ENCODE results near the gene CNTD1. TPM values are rescaled to one million over a fixed set of nuclear protein-coding genes. Genes with fewer than 3 reads are reported as not detected.
A peak's percentile ranks its signal among the peaks of the same experiment; 100 is the strongest.

Gene CNTD1, protein sequence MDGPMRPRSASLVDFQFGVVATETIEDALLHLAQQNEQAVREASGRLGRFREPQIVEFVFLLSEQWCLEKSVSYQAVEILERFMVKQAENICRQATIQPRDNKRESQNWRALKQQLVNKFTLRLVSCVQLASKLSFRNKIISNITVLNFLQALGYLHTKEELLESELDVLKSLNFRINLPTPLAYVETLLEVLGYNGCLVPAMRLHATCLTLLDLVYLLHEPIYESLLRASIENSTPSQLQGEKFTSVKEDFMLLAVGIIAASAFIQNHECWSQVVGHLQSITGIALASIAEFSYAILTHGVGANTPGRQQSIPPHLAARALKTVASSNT
- total RNA-seq: not detected

- Mint-ChIP-seq H3K27me3 (no peaks in the 10 kb centered on the region), H3K4me1 (peaks cover 16% of the 10 kb centered on the region), H3K4me3 (peak within 1 kb of the TSS; percentile 87), H3K36me3 (ENCODE audit: low read depth) (peaks cover 7% of the 10 kb centered on the region), H3K27ac (peak within 1 kb of the TSS; percentile 58), H3K9me3 (ENCODE audit: low read depth) (no peaks in the 10 kb centered on the region)
- intact Hi-C loops (cut with DNase I, micrococcal nuclease): loop anchor here (1.0 to 2.0 kb wide), 7 partner anchors 25 to 327 kb away; partner anchors contain the start of genes EZH1 (in 2 of the 2), BECN1 (in 1 of the 2), BRCA1 (in 1 of the 2) and PSMC3IP (in 1 of the 2)
- POLR2A ChIA-PET: interaction anchor here (0.6 to 1.0 kb wide), 2 partner anchors 144 to 199 kb away, joined by 3 to 5 read pairs; partner anchors contain the start of gene RPL27
- ATAC-seq: peak; percentile 100
- CTCF ChIA-PET: interaction anchor here (0.6 to 1.2 kb wide), 7 partner anchors 9 to 293 kb away, joined by 3 to 5 read pairs (median 3); partner anchors contain the start of gene BECN1
- DNase-seq: peak; percentile 92
Measured at GRCh38 chr17:42798383-42799380, at the start of gene CNTD1, which contains the start of gene COA3. Gene CNTD1 (plus strand): TSS chr17:42798861. CDS start chr17:42799068, 207 bp downstream. Gene COA3 (minus strand): TSS chr17:42798704. CDS start chr17:42798681, 23 bp downstream.

DNA sequence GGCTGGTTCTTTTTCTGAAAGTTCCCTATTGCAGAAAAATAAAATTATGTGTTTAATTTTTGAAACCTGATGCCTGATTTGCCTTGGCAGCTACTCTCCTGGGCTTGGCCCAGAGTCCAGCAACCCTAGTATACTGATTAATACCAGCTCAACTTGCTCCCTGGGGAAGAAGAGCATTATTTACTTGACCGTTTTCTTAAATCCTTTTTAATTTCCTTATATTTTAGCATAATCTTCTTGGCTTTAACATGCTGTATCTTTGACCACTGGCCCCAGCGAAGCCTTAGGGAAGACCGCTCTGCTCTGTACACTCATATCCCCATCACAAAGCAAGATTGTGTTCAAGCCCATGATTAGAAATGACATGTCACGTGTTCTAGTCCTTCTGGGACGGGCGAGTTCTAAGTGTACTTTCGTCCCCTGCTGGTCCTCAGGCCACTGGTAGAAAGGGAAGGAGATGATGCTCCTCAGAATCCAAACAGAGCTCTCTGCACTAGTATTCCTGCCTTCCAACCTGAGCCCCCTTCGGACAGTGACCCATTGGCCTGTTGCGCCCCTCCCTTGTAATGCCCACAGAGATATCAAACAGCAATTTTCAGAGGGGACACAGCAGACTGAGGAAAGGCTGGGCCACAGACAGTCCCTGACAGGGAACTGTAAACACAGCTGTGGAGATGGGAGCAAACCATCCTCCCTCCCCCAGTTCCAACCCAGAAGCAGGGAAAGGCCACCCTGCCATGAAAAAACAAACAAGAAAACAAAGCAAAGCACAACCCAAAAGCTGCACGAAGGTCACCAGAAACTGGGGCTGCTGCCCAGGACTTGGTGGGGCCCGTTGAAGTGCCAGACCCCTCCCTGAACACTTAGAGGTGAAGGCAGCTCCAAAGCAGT is 49.5 kb upstream of the CNTD1 start:
- Mint-ChIP-seq H3K27me3 (peaks cover 14% of the 10 kb centered on the region), H3K4me3 (no peak overlapping the region), H3K27ac (no peak overlapping the region), H3K4me1 (peaks cover 8% of the 10 kb centered on the region), H3K36me3 (ENCODE audit: low read depth) (peaks cover 2% of the 10 kb centered on the region), H3K9me3 (ENCODE audit: low read depth) (peaks cover 2% of the 10 kb centered on the region)
- intact Hi-C loops (cut with DNase I, micrococcal nuclease): loop anchor here in 1 of 2 experiments (5.0 kb wide), 1 partner anchor 423 kb away; the partner anchor contains the start of gene NBR1
- ChIA-PET POLR2A (no interaction called here), CTCF (interaction anchor here (0.6 to 1.7 kb wide), 4 partner anchors 10 to 200 kb away, joined by 3 to 5 read pairs (median 4); no protein-coding TSS in a partner anchor)
- ATAC-seq (no peak), DNase-seq (no peak)

DNA sequence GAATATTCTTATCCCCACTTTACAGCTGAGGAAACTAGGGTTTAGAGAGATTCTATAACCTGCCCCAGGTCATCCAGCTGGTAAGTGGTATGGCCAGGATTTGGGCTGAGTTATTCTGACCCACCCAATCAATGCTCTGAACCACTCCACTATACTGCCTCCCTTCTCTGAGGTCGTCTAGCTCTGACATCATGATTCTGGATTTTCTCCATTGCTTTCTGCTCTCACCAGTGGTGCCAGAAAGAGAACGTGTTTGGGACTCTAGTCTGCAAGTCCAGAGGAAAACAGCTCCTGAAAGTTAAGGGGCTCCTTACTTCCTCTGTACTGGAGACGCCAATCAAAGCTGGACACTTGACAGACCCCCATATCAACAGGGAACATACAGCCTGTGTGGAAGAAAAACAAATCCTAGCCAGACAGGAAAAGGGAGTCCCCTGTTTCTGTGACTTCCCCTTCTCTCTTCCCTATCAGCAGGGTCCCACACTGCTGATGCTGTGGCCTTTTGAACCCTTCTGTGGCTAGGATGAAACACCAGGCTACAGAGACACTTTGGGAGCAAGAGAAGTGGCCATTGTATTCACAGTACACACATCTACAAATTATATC is 47.8 kb upstream of the CNTD1 start:
- Mint-ChIP-seq H3K36me3 (ENCODE audit: low read depth) (no peaks in the 10 kb centered on the region), H3K27ac (no peak overlapping the region), H3K4me3 (no peak overlapping the region), H3K9me3 (ENCODE audit: low read depth) (no peaks in the 10 kb centered on the region), H3K27me3 (peaks cover 20% of the 10 kb centered on the region), H3K4me1 (no peaks in the 10 kb centered on the region)
- intact Hi-C loops (cut with DNase I, micrococcal nuclease): no loop called here
- CTCF ChIA-PET: interaction anchor here (0.6 to 1.4 kb wide), 5 partner anchors 13 to 173 kb away, joined by 3 to 5 read pairs (median 3); no protein-coding TSS in a partner anchor
- POLR2A ChIA-PET: no interaction called here
- ATAC-seq: no peak
- DNase-seq: no peak

- peaks cover 23% of the 10 kb centered on the region for H3K27me3 Mint-ChIP-seq
- no peaks in the 10 kb centered on the region for H3K36me3 Mint-ChIP-seq (ENCODE audit: low read depth)
- intact Hi-C loops (cut with DNase I, micrococcal nuclease): no loop called here
- no peaks in the 10 kb centered on the region for H3K4me1 Mint-ChIP-seq
- H3K4me3 Mint-ChIP-seq: no peak overlapping the region
- H3K9me3 Mint-ChIP-seq (ENCODE audit: low read depth): no peaks in the 10 kb centered on the region
- ChIA-PET CTCF (interaction anchor here (0.6 kb wide), 1 partner anchor 63 kb away, joined by 3 read pairs; no protein-coding TSS in a partner anchor), POLR2A (no interaction called here)
- H3K27ac Mint-ChIP-seq: no peak overlapping the region
- no peak for ATAC-seq
- DNase-seq: no peak
Measured at GRCh38 chr17:42751628-42752027, 47.0 kb upstream of the CNTD1 start.

GRCh38 chr17:42754782-42755181 is 43.9 kb upstream of the CNTD1 start:
- no peak overlapping the region for H3K4me3 Mint-ChIP-seq
- CTCF ChIA-PET: interaction anchor here (0.7 to 1.8 kb wide), 3 partner anchors 9 to 818 kb away, joined by 3 to 6 read pairs (median 4); no protein-coding TSS in a partner anchor
- H3K27ac Mint-ChIP-seq: no peak overlapping the region
- ATAC-seq (no peak), DNase-seq (no peak)
- H3K4me1 Mint-ChIP-seq: peaks cover 2% of the 10 kb centered on the region
- H3K9me3 Mint-ChIP-seq (ENCODE audit: low read depth): no peaks in the 10 kb centered on the region
- POLR2A ChIA-PET: no interaction called here
- H3K36me3 Mint-ChIP-seq (ENCODE audit: low read depth): no peaks in the 10 kb centered on the region
- intact Hi-C loops (cut with DNase I, micrococcal nuclease): no loop called here
- H3K27me3 Mint-ChIP-seq: peaks cover 27% of the 10 kb centered on the region

GRCh38 chr17:42759982-42760651 is 38.5 kb upstream of the CNTD1 start:
- H3K9me3 Mint-ChIP-seq (ENCODE audit: low read depth): no peaks in the 10 kb centered on the region
- no peak overlapping the region for H3K4me3 Mint-ChIP-seq
- DNase-seq (no peak), ATAC-seq (peak; percentile 64)
- peaks cover 47% of the 10 kb centered on the region for H3K27me3 Mint-ChIP-seq
- intact Hi-C loops (cut with DNase I, micrococcal nuclease): loop anchor here in 1 of 2 experiments (1.0 kb wide), 1 partner anchor 12 kb away; no protein-coding TSS in a partner anchor
- H3K4me1 Mint-ChIP-seq: peaks cover 11% of the 10 kb centered on the region
- ChIA-PET POLR2A (interaction anchor here (1.2 to 1.5 kb wide), 2 partner anchors 13 to 182 kb away, joined by 5 to 10 read pairs; partner anchors contain the start of gene VPS25), CTCF (interaction anchor here (0.6 to 3.6 kb wide), 12 partner anchors 11 to 411 kb away, joined by 3 to 18 read pairs (median 3); partner anchors contain the start of genes BECN1 and PLEKHH3)
- no peak overlapping the region for H3K27ac Mint-ChIP-seq
- no peaks in the 10 kb centered on the region for H3K36me3 Mint-ChIP-seq (ENCODE audit: low read depth)

DNA sequence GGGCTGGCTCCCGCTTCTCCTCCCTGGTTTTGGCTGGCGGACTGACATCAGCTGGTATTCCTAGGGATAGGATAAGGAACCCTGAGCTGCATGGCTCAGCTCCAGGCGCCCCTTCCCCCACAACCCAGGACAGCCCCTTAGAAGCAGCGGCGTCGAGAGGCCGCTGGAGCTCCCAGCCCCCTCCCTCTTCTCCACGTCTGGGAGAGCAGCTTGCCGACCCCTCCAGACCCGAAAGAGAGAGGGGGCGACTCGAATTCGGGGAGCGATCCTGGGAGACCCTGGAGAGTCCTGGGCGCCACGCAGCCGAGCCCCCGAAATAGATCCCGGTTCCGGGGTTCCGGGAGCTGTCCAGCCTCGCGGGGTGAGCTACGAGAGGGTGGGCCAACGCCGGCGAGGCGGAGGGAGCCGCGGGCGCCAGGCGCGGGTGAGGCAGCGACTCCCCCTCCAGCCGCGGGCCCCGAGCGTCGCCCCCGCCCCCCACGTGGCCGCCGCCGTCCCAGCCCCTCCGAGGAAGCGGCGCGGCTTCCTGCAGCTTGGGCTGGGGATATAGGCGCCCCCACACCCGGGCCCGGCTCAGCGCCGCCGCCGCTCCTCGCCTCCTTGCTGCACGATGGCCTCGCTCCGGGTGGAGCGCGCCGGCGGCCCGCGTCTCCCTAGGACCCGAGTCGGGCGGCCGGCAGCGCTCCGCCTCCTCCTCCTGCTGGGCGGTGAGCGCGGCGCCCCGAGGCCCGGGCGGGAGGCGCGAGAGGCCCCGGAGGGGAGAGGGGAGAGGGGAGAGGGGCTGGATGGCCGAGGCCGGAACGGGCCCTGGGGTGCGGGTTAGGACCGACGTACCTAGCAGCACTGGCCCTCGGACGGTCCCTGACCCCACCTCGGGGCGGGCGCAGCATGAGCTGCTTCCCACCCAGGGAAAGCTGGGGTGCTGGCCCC is 37.7 kb upstream of the CNTD1 start, which contains the start of gene RAMP2:
Gene RAMP2, plus strand, starts transcription at position 576 of the 930 bp plus-strand sequence. Its CDS starts 35 bp downstream, at position 611.
- no peak within 1 kb of the TSS for H3K27ac Mint-ChIP-seq
- ATAC-seq: peak; percentile 27
- H3K9me3 Mint-ChIP-seq (ENCODE audit: low read depth): no peaks in the 10 kb centered on the region
- intact Hi-C loops (cut with DNase I, micrococcal nuclease): loop anchor here in 1 of 2 experiments (1.0 kb wide), 1 partner anchor 11 kb away; no protein-coding TSS in a partner anchor
- CTCF ChIA-PET: interaction anchor here (0.6 to 3.6 kb wide), 11 partner anchors 12 to 411 kb away, joined by 3 to 18 read pairs (median 3); partner anchors contain the start of genes BECN1, PLEKHH3 and PSMC3IP
- POLR2A ChIA-PET: interaction anchor here (1.2 to 1.5 kb wide), 2 partner anchors 12 to 183 kb away, joined by 5 to 10 read pairs; partner anchors contain the start of gene VPS25
- H3K27me3 Mint-ChIP-seq: peaks cover 48% of the 10 kb centered on the region
- no peak within 1 kb of the TSS for H3K4me3 Mint-ChIP-seq
- peak; percentile 44 for DNase-seq
- no peaks in the 10 kb centered on the region for H3K36me3 Mint-ChIP-seq (ENCODE audit: low read depth)
- H3K4me1 Mint-ChIP-seq: peaks cover 11% of the 10 kb centered on the region

- ATAC-seq: no peak
- ChIA-PET POLR2A (no interaction called here), CTCF (interaction anchor here (0.7 to 1.6 kb wide), 4 partner anchors 34 to 185 kb away, joined by 3 to 9 read pairs (median 3); partner anchors contain the start of gene PSMC3IP)
- peaks cover 11% of the 10 kb centered on the region for H3K4me1 Mint-ChIP-seq
- no peaks in the 10 kb centered on the region for H3K36me3 Mint-ChIP-seq (ENCODE audit: low read depth)
- no peak overlapping the region for H3K27ac Mint-ChIP-seq
- peaks cover 43% of the 10 kb centered on the region for H3K27me3 Mint-ChIP-seq
- no peak overlapping the region for H3K4me3 Mint-ChIP-seq
- DNase-seq: no peak
- H3K9me3 Mint-ChIP-seq (ENCODE audit: low read depth): no peaks in the 10 kb centered on the region
- intact Hi-C loops (cut with DNase I, micrococcal nuclease): loop anchor here in 1 of 2 experiments (2.0 kb wide), 1 partner anchor 17 kb away; the partner anchor contains the start of gene EZH1
Measured at GRCh38 chr17:42761638-42762037, 37.0 kb upstream of the CNTD1 start.

Measured in activated CD4-positive, alpha-beta T cell treated with anti-CD3 and anti-CD28 coated beads for 36 hours (primary cell).